H1 (cell line): ENCODE results near the gene MYO9A. TPM values are rescaled to one million over a fixed set of nuclear protein-coding genes. Genes with fewer than 3 reads are reported as not detected.

ENCODE experiments used
- EZH2 ChIP-seq: fragments of 200-600 bp; sonication (generic); IDR thresholded peaks from 2 replicates; pipeline ENCODE4 v1.7.1; 2012; ENCODE audit warnings: low read depth, mild to moderate bottlenecking, moderate library complexity, low read length, inconsistent platforms; ENCODE audit not compliant: severe bottlenecking
- PHF8 ChIP-seq: fragments of 200-600 bp; sonication (generic); conservative IDR thresholded peaks from 2 replicates; pipeline ENCODE4 v1.7.1; 2012; ENCODE audit warnings: low read depth, mild to moderate bottlenecking, inconsistent platforms, low read length, moderate library complexity
- polyA plus RNA-seq, 7 experiments: library from polyadenylated mRNA; depleted of rRNA in 3 of 7; stranded (reverse) in 5 of 7; unstranded in 2 of 7; fragments of >200 nt in 5 of 7; fragments of 200-250 nt in 2 of 7; gene quantifications; 1 replicate in 5 of 7; 2 replicates in 1 of 7; 4 replicates in 1 of 7; pipeline versions ENCODE4 v1.2.1 to v1.2.3, GENCODE V29; 2011 to 2013; ENCODE audit warnings: missing spikeins in 2 of 7, mixed read lengths in 2 of 7
- total RNA-seq: library from RNA; stranded (reverse); fragmentation: NEBNext Ultra II Directional; extraction: Animal tissue kit (Norgen Biotek cat#: 25700); gene quantifications from 2 replicates; pipeline ENCODE4 v1.2.1, GENCODE V29; 2021

MYO9A gene
- total and polyA plus RNA-seq, 2 of the 8 experiments (the other 6 are each of a cell fraction or from before 2014, with no cell fraction given), result 3.9 to 26.0 TPM

DNA sequence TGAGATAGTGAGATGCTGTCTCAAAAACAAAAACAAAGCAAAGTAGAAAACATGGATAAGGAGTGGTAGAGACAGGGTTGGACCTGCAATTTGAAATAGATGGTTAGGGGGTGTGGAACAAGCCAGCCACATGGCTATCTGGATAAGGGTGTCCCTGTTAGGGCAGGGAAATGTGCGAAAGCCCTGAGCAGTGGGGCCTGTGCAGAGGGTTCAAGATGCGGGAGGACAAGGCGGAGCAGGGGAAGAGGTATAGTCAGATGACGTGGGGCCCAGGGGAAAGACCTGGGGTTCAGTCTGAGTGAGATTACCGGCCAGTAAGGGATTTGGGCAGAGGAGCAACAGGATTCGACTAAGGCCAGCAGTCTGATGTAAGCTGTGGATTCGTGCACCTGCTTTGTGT is 326.0 kb downstream of the MYO9A start (continued):
- no peak for TF ChIP-seq EZH2
- TF ChIP-seq PHF8, result no peak
